ENCODE data around the gene SORBS2.

SORBS2 gene

GRCh38 chr4:185801471-185801870, 10.5 kb downstream of the SORBS2 start:
- H3K27me3 ChIP-seq (replicated peaks; ENCODE audit: control insufficient read depth, insufficient read depth, low read length, poor library complexity, severe bottlenecking) = no peaks in the 10 kb centered on the region
- no peaks in the 10 kb centered on the region for H3K9me3 ChIP-seq (ENCODE audit: control insufficient read depth, low read length)
- H3K36me3 ChIP-seq (ENCODE audit: control insufficient read depth, insufficient read depth, low read length) = no peaks in the 10 kb centered on the region
- DNase-seq = no peak
- H3K4me1 ChIP-seq (ENCODE audit: control insufficient read depth, insufficient read depth, low read length, poor library complexity, severe bottlenecking) = no peaks in the 10 kb centered on the region
- no peak overlapping the region for H3K27ac ChIP-seq (ENCODE audit: insufficient read depth, low read length, poor library complexity, severe bottlenecking)
- no peak overlapping the region for H3K4me3 ChIP-seq (ENCODE audit: insufficient read depth, low read depth, low read length, poor library complexity, severe bottlenecking)

GRCh38 chr4:185800266-185800945, 11.6 kb downstream of the SORBS2 start:
- H3K4me1 ChIP-seq (ENCODE audit: control insufficient read depth, insufficient read depth, low read length, poor library complexity, severe bottlenecking) = no peaks in the 10 kb centered on the region
- no peaks in the 10 kb centered on the region for H3K9me3 ChIP-seq (ENCODE audit: control insufficient read depth, low read length)
- no peak overlapping the region for H3K27ac ChIP-seq (ENCODE audit: insufficient read depth, low read length, poor library complexity, severe bottlenecking)
- no peak for DNase-seq
- H3K36me3 ChIP-seq (ENCODE audit: control insufficient read depth, insufficient read depth, low read length) = no peaks in the 10 kb centered on the region
- no peak overlapping the region for H3K4me3 ChIP-seq (ENCODE audit: insufficient read depth, low read depth, low read length, poor library complexity, severe bottlenecking)
- H3K27me3 ChIP-seq (replicated peaks; ENCODE audit: control insufficient read depth, insufficient read depth, low read length, poor library complexity, severe bottlenecking) = no peaks in the 10 kb centered on the region

- Histone ChIP-seq H3K27ac (ENCODE audit: insufficient read depth, low read length, poor library complexity, severe bottlenecking) (no peak overlapping the region), H3K9me3 (ENCODE audit: control insufficient read depth, low read length) (no peaks in the 10 kb centered on the region), H3K36me3 (ENCODE audit: control insufficient read depth, insufficient read depth, low read length) (no peaks in the 10 kb centered on the region), H3K4me1 (ENCODE audit: control insufficient read depth, insufficient read depth, low read length, poor library complexity, severe bottlenecking) (no peaks in the 10 kb centered on the region), H3K4me3 (ENCODE audit: insufficient read depth, low read depth, low read length, poor library complexity, severe bottlenecking) (no peak overlapping the region), H3K27me3 (replicated peaks; ENCODE audit: control insufficient read depth, insufficient read depth, low read length, poor library complexity, severe bottlenecking) (no peaks in the 10 kb centered on the region)
- no peak for DNase-seq
Measured at GRCh38 chr4:185799442-185799841, 12.6 kb downstream of the SORBS2 start.

GRCh38 chr4:185797596-185798338, 14.2 kb downstream of the SORBS2 start:
- no peak overlapping the region for H3K4me3 ChIP-seq (ENCODE audit: insufficient read depth, low read depth, low read length, poor library complexity, severe bottlenecking)
- no peaks in the 10 kb centered on the region for H3K36me3 ChIP-seq (ENCODE audit: control insufficient read depth, insufficient read depth, low read length)
- no peaks in the 10 kb centered on the region for H3K4me1 ChIP-seq (ENCODE audit: control insufficient read depth, insufficient read depth, low read length, poor library complexity, severe bottlenecking)
- no peaks in the 10 kb centered on the region for H3K9me3 ChIP-seq (ENCODE audit: control insufficient read depth, low read length)
- H3K27me3 ChIP-seq (replicated peaks; ENCODE audit: control insufficient read depth, insufficient read depth, low read length, poor library complexity, severe bottlenecking) = no peaks in the 10 kb centered on the region
- DNase-seq = no peak
- no peak overlapping the region for H3K27ac ChIP-seq (ENCODE audit: insufficient read depth, low read length, poor library complexity, severe bottlenecking)

GRCh38 chr4:185797018-185797417, 15.0 kb downstream of the SORBS2 start:
- H3K36me3 ChIP-seq (ENCODE audit: control insufficient read depth, insufficient read depth, low read length) = no peaks in the 10 kb centered on the region
- no peak overlapping the region for H3K27ac ChIP-seq (ENCODE audit: insufficient read depth, low read length, poor library complexity, severe bottlenecking)
- H3K4me1 ChIP-seq (ENCODE audit: control insufficient read depth, insufficient read depth, low read length, poor library complexity, severe bottlenecking) = no peaks in the 10 kb centered on the region
- H3K27me3 ChIP-seq (replicated peaks; ENCODE audit: control insufficient read depth, insufficient read depth, low read length, poor library complexity, severe bottlenecking) = no peaks in the 10 kb centered on the region
- no peaks in the 10 kb centered on the region for H3K9me3 ChIP-seq (ENCODE audit: control insufficient read depth, low read length)
- H3K4me3 ChIP-seq (ENCODE audit: insufficient read depth, low read depth, low read length, poor library complexity, severe bottlenecking) = no peak overlapping the region
- DNase-seq = no peak

- no peak overlapping the region for H3K4me3 ChIP-seq (ENCODE audit: insufficient read depth, low read depth, low read length, poor library complexity, severe bottlenecking)
- no peaks in the 10 kb centered on the region for H3K36me3 ChIP-seq (ENCODE audit: control insufficient read depth, insufficient read depth, low read length)
- no peaks in the 10 kb centered on the region for H3K9me3 ChIP-seq (ENCODE audit: control insufficient read depth, low read length)
- DNase-seq = no peak
- H3K27ac ChIP-seq (ENCODE audit: insufficient read depth, low read length, poor library complexity, severe bottlenecking) = no peak overlapping the region
- no peaks in the 10 kb centered on the region for H3K4me1 ChIP-seq (ENCODE audit: control insufficient read depth, insufficient read depth, low read length, poor library complexity, severe bottlenecking)
- no peaks in the 10 kb centered on the region for H3K27me3 ChIP-seq (replicated peaks; ENCODE audit: control insufficient read depth, insufficient read depth, low read length, poor library complexity, severe bottlenecking)
Measured at GRCh38 chr4:185796176-185796575, 15.8 kb downstream of the SORBS2 start.

- no peak for DNase-seq
- Histone ChIP-seq H3K9me3 (ENCODE audit: control insufficient read depth, low read length) (no peaks in the 10 kb centered on the region), H3K4me1 (ENCODE audit: control insufficient read depth, insufficient read depth, low read length, poor library complexity, severe bottlenecking) (no peaks in the 10 kb centered on the region), H3K27me3 (replicated peaks; ENCODE audit: control insufficient read depth, insufficient read depth, low read length, poor library complexity, severe bottlenecking) (no peaks in the 10 kb centered on the region), H3K27ac (ENCODE audit: insufficient read depth, low read length, poor library complexity, severe bottlenecking) (no peak overlapping the region), H3K36me3 (ENCODE audit: control insufficient read depth, insufficient read depth, low read length) (no peaks in the 10 kb centered on the region), H3K4me3 (ENCODE audit: insufficient read depth, low read depth, low read length, poor library complexity, severe bottlenecking) (no peak overlapping the region)
Measured at GRCh38 chr4:185794637-185795036, 17.4 kb downstream of the SORBS2 start.

- Histone ChIP-seq H3K4me3 (ENCODE audit: insufficient read depth, low read depth, low read length, poor library complexity, severe bottlenecking) (no peak overlapping the region), H3K36me3 (ENCODE audit: control insufficient read depth, insufficient read depth, low read length) (no peaks in the 10 kb centered on the region), H3K27me3 (replicated peaks; ENCODE audit: control insufficient read depth, insufficient read depth, low read length, poor library complexity, severe bottlenecking) (no peaks in the 10 kb centered on the region), H3K4me1 (ENCODE audit: control insufficient read depth, insufficient read depth, low read length, poor library complexity, severe bottlenecking) (no peaks in the 10 kb centered on the region), H3K27ac (ENCODE audit: insufficient read depth, low read length, poor library complexity, severe bottlenecking) (no peak overlapping the region), H3K9me3 (ENCODE audit: control insufficient read depth, low read length) (no peaks in the 10 kb centered on the region)
- DNase-seq = no peak
Measured at GRCh38 chr4:185793716-185794115, 18.3 kb downstream of the SORBS2 start.

- Histone ChIP-seq H3K36me3 (ENCODE audit: control insufficient read depth, insufficient read depth, low read length) (no peaks in the 10 kb centered on the region), H3K27ac (ENCODE audit: insufficient read depth, low read length, poor library complexity, severe bottlenecking) (no peak overlapping the region), H3K4me3 (ENCODE audit: insufficient read depth, low read depth, low read length, poor library complexity, severe bottlenecking) (no peak overlapping the region), H3K4me1 (ENCODE audit: control insufficient read depth, insufficient read depth, low read length, poor library complexity, severe bottlenecking) (no peaks in the 10 kb centered on the region), H3K9me3 (ENCODE audit: control insufficient read depth, low read length) (no peaks in the 10 kb centered on the region), H3K27me3 (replicated peaks; ENCODE audit: control insufficient read depth, insufficient read depth, low read length, poor library complexity, severe bottlenecking) (no peaks in the 10 kb centered on the region)
- no peak for DNase-seq
Measured at GRCh38 chr4:185793116-185793485, 18.9 kb downstream of the SORBS2 start.

- H3K27me3 ChIP-seq (replicated peaks; ENCODE audit: control insufficient read depth, insufficient read depth, low read length, poor library complexity, severe bottlenecking) = no peaks in the 10 kb centered on the region
- H3K36me3 ChIP-seq (ENCODE audit: control insufficient read depth, insufficient read depth, low read length) = no peaks in the 10 kb centered on the region
- no peaks in the 10 kb centered on the region for H3K9me3 ChIP-seq (ENCODE audit: control insufficient read depth, low read length)
- H3K27ac ChIP-seq (ENCODE audit: insufficient read depth, low read length, poor library complexity, severe bottlenecking) = no peak overlapping the region
- H3K4me1 ChIP-seq (ENCODE audit: control insufficient read depth, insufficient read depth, low read length, poor library complexity, severe bottlenecking) = no peaks in the 10 kb centered on the region
- DNase-seq = no peak
- H3K4me3 ChIP-seq (ENCODE audit: insufficient read depth, low read depth, low read length, poor library complexity, severe bottlenecking) = no peak overlapping the region
Measured at GRCh38 chr4:185792384-185793115, 19.4 kb downstream of the SORBS2 start.
